Trophoblast cell (in vitro differentiated cells and primary cell): ENCODE results near the gene MDK. TPM values are rescaled to one million over a fixed set of nuclear protein-coding genes. Genes with fewer than 3 reads are reported as not detected.
A peak's percentile ranks its signal among the peaks of the same experiment; 100 is the strongest.

Experiments
- DNase-seq, 2 donors: peaks; one replicate each; pipeline ENCODE4 v3.0.0-alpha.2; 2016
- H2AFZ ChIP-seq: 2 replicates; pipeline ENCODE4 v1.6.1; 2013; ENCODE audit warnings: low read length, moderate library complexity, mild to moderate bottlenecking; ENCODE audit not compliant: insufficient read depth, poor library complexity
- H2AK5ac ChIP-seq: 2 replicates; pipeline ENCODE4 v1.6.1; 2013; ENCODE audit warnings: mild to moderate bottlenecking, low read length
- H2BK120ac ChIP-seq: 2 replicates; pipeline ENCODE4 v1.6.1; 2013; ENCODE audit warnings: low read length, mild to moderate bottlenecking, moderate library complexity; ENCODE audit not compliant: insufficient read depth, poor library complexity
- H2BK12ac ChIP-seq: 2 replicates; pipeline ENCODE4 v1.6.1; 2013; ENCODE audit warnings: mild to moderate bottlenecking, low read length, moderate library complexity
- H2BK5ac ChIP-seq: 2 replicates; pipeline ENCODE4 v1.6.1; 2013; ENCODE audit warnings: low read length, low read depth, moderate library complexity, mild to moderate bottlenecking; ENCODE audit not compliant: poor library complexity
- H3K14ac ChIP-seq: 2 replicates; pipeline ENCODE4 v1.6.1; 2013; ENCODE audit warnings: mild to moderate bottlenecking, low read length
- H3K18ac ChIP-seq: 2 replicates; pipeline ENCODE4 v1.6.1; 2013; ENCODE audit warnings: mild to moderate bottlenecking, low read length
- H3K23ac ChIP-seq: 2 replicates; pipeline ENCODE4 v1.6.1; 2013; ENCODE audit warnings: low read length
- H3K27ac ChIP-seq: 2 replicates; pipeline ENCODE4 v1.5.1; 2013; ENCODE audit warnings: low read depth, mild to moderate bottlenecking, inconsistent platforms, low read length, moderate library complexity
- H3K27me3 ChIP-seq: 2 replicates; pipeline ENCODE4 v1.6.1; 2013; ENCODE audit warnings: inconsistent platforms, mild to moderate bottlenecking, low read length, moderate library complexity; ENCODE audit not compliant: insufficient read depth
- H3K36me3 ChIP-seq, 2 experiments: 1 replicate in 1 of 2; 2 replicates in 1 of 2; pipeline ENCODE4 v1.6.1; 2013; ENCODE audit warnings: low read length in 2 of 2, mild to moderate bottlenecking in 2 of 2, moderate library complexity in 1 of 2; ENCODE audit not compliant: insufficient read depth in 2 of 2, control insufficient read depth in 1 of 2
- H3K4ac ChIP-seq: 2 replicates; pipeline ENCODE4 v1.6.1; 2013; ENCODE audit warnings: low read depth, mild to moderate bottlenecking, low read length, moderate library complexity
- H3K4me1 ChIP-seq, 2 experiments: 1 replicate in 1 of 2; 2 replicates in 1 of 2; pipeline ENCODE4 v1.6.1; 2013; ENCODE audit warnings: low read length in 2 of 2, mild to moderate bottlenecking in 2 of 2, moderate library complexity in 1 of 2; ENCODE audit not compliant: insufficient read depth in 2 of 2, control insufficient read depth in 1 of 2
- H3K4me2 ChIP-seq: 2 replicates; pipeline ENCODE4 v1.6.1; 2013; ENCODE audit warnings: inconsistent platforms, mild to moderate bottlenecking, low read length, moderate library complexity
- H3K4me3 ChIP-seq: 2 replicates; pipeline ENCODE4 v1.5.1; 2013; ENCODE audit warnings: mild to moderate bottlenecking, low read depth, low read length, inconsistent platforms
- H3K79me1 ChIP-seq: one replicate; pipeline ENCODE4 v1.6.1; 2013; ENCODE audit warnings: low read length
- H3K79me2 ChIP-seq: 2 replicates; pipeline ENCODE4 v1.6.1; 2013; ENCODE audit warnings: low read length, mild to moderate bottlenecking; ENCODE audit not compliant: control insufficient read depth, insufficient read depth, poor library complexity
- H3K9ac ChIP-seq: 2 replicates; pipeline ENCODE4 v1.6.1; 2013; ENCODE audit warnings: mild to moderate bottlenecking, low read length
- H3K9me3 ChIP-seq: 2 replicates; pipeline ENCODE4 v1.6.1; 2013; ENCODE audit warnings: low read depth, mild to moderate bottlenecking, control low read depth, inconsistent platforms, low read length; ENCODE audit not compliant: insufficient read depth
- H4K12ac ChIP-seq: 2 replicates; pipeline ENCODE4 v1.6.1; 2013; ENCODE audit warnings: low read depth, mild to moderate bottlenecking, low read length, moderate library complexity
- H4K8ac ChIP-seq: 2 replicates; pipeline ENCODE4 v1.6.1; 2013; ENCODE audit warnings: low read depth, mild to moderate bottlenecking, low read length, moderate library complexity
- H4K91ac ChIP-seq: one replicate; pipeline ENCODE4 v1.6.1; 2013; ENCODE audit warnings: low read depth, mild to moderate bottlenecking, low read length, moderate library complexity
- WGBS: extraction: QIAGEN DNeasy Blood & Tissue Kit; methylation state at CpG from one replicate; pipeline ENCODE4 v1.1.7; 2013; ENCODE audit warnings: missing lambda C conversion rate; ENCODE audit not compliant: insufficient read length, insufficient coverage; ENCODE audit errors: extremely low coverage; 5-methylcytosine and 5-hydroxymethylcytosine counted together
- polyA plus RNA-seq: library from polyadenylated mRNA; stranded (reverse); fragments of 200-250 nt; gene quantifications from 2 replicates; pipeline ENCODE4 v1.2.3, GENCODE V29; 2013

The MDK gene, protein sequence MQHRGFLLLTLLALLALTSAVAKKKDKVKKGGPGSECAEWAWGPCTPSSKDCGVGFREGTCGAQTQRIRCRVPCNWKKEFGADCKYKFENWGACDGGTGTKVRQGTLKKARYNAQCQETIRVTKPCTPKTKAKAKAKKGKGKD
- 2,817 and 2,859 TPM in 2 replicates for polyA plus RNA-seq

DNA sequence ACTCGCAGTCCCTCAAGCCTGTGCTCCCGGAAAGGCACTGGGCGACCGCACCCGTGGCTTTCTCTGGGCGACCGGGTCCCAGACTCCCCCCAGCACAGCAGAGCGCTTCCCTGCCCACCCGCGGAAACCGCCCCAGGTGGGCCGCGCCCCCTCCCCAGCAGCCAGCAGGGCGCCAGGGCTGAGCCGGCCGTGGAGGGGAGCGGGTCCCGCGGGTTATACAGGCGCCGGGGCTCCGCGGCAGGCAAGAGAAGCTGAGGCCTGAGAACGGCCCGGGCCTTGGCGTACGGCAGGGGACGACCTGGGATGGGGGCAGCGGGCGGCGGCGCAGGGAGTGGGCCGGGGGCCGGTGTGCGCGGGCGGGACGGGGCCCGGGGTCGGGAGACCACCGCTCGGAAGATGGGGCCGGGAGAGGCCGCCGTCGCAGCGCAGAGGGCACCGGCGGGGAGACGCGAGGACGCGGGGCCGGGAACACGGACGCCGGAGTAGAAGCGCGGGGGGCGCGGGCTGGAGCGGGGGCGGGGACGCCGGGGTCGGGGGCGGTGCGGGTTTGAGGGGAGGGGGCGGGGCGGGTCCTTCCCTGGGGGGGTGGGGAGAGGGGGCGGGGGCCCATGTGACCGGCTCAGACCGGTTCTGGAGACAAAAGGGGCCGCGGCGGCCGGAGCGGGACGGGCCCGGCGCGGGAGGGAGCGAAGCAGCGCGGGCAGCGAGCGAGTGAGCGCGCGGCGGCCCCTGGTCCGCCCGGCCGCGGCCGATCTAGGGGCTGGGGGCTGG lies at the start of gene MDK:
TSS of gene MDK (plus strand) at position 622 of the 771 bp plus-strand sequence. CDS start 389 bp downstream, outside the sequence.
- Histone ChIP-seq H4K8ac (peak within 1 kb of the TSS; percentile 96), H3K36me3 (peaks cover 38 to 40% of the 10 kb centered on the region in 2 experiments), H3K4me1 (peaks cover 15 to 17% of the 10 kb centered on the region in 2 experiments), H3K9ac (peak within 1 kb of the TSS; percentile 89), H3K18ac (peak within 1 kb of the TSS; percentile 95), H3K14ac (peak within 1 kb of the TSS; percentile 97), H2BK5ac (peak within 1 kb of the TSS; percentile 96), H3K23ac (no peak within 1 kb of the TSS), H3K27ac (peak within 1 kb of the TSS; percentile 100), H3K4me3 (peak within 1 kb of the TSS; percentile 85), H2BK120ac (peak within 1 kb of the TSS; percentile 98), H3K4me2 (peak within 1 kb of the TSS; percentile 81), H2AK5ac (peak within 1 kb of the TSS; percentile 89), H4K91ac (peak within 1 kb of the TSS; percentile 100), H3K9me3 (no peaks in the 10 kb centered on the region), H3K27me3 (no peaks in the 10 kb centered on the region), H2AFZ (peak within 1 kb of the TSS; percentile 51), H4K12ac (peak within 1 kb of the TSS; percentile 91), H3K4ac (peak within 1 kb of the TSS; percentile 87), H2BK12ac (peak within 1 kb of the TSS; percentile 47), H3K79me2 (peaks cover 13% of the 10 kb centered on the region), H3K79me1 (peaks cover 24% of the 10 kb centered on the region)
- WGBS, result no CpG with 5 or more reads among the region's 96 CpGs
- DNase-seq, result peak; percentile 36 to 49

DNA sequence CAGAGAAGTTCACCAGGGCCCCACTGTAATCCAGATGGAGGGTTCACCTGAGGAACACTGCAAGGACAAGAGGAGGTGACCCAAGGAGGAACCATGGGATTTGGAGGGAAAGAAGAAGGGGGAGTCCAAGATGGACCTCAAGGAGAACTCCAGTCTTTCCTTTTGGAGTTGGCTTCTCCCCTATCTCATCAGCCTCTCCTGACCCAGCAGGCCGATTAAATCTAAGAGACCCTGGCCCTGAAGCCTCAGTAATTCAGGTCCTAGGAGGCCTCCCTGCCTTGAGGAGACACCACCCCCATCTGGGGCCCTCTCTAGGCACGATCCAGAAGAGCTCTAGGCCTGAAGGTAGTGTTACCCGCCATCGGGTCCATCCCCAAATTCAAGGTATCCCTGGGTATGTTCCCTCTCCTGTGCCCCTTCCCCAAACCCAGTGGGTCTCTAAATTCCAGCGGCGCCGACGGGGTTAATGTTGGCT lies 49.3 kb upstream of the MDK start:
- peaks cover 5% of the 10 kb centered on the region for H3K9me3 ChIP-seq
- H4K91ac ChIP-seq, result no peak overlapping the region
- H3K9ac ChIP-seq, result no peak overlapping the region
- no peak overlapping the region for H3K14ac ChIP-seq
- H4K12ac ChIP-seq, result no peak overlapping the region
- H4K8ac ChIP-seq, result no peak overlapping the region
- H2BK5ac ChIP-seq, result no peak overlapping the region
- peak overlapping the region; percentile 65 for H3K4me2 ChIP-seq
- H2AFZ ChIP-seq, result no peak overlapping the region
- H3K36me3 ChIP-seq, result no peaks in the 10 kb centered on the region
- WGBS, result no CpG with 5 or more reads among the region's 8 CpGs
- no peaks in the 10 kb centered on the region for H3K79me2 ChIP-seq
- H2AK5ac ChIP-seq, result no peak overlapping the region
- H3K4me1 ChIP-seq, result peaks cover 12 to 20% of the 10 kb centered on the region in 2 experiments
- no peak overlapping the region for H3K18ac ChIP-seq
- H3K79me1 ChIP-seq, result peaks cover 9% of the 10 kb centered on the region
- H3K4me3 ChIP-seq, result no peak overlapping the region
- peaks cover 29% of the 10 kb centered on the region for H3K27me3 ChIP-seq
- H3K4ac ChIP-seq, result no peak overlapping the region
- no peak overlapping the region for H3K23ac ChIP-seq
- no peak overlapping the region for H2BK12ac ChIP-seq
- H3K27ac ChIP-seq, result no peak overlapping the region
- H2BK120ac ChIP-seq, result no peak overlapping the region
- DNase-seq, result no peak

DNA sequence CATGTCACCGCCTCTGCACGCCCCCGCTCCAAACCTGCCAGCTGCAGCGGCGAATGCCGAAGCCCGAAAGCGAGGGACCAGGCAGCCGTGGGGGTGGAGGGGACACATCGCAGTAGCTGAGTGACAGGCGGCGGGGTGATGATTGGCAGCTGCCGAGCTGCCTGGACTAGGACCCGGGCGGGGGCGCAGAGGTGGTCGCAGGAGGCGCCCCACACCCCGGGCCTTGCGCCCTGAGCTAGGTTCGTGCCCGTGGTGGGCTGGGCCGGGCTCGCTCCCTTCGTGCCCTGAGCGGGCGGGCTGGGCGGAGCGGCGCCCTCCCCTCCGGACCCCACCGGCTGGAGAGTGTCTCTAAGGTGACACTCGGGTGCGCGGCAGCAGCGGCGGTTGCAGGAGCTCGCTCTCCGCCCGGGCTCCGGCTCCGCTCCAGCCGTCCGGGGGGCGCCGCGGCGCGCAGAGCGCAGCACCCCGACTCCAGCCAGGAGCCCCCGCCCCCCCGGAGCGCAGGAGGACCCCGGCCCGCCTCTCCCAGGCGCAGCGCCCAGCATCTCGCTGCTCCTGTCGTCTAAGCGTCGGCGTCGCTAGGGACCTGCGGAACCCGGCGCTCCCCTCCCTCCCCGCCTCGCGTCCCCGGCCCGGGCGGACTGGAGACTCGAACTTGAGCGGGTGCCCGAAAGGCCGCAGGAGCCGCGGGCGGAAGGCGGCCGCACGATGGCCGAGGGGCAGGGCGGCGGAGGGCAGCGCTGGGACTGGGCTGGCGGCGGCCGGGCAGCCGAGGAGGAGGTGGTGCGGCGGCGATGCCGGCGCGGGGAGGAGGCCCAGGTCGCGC lies 48.7 kb upstream of the MDK start:
- Histone ChIP-seq H4K8ac (no peak overlapping the region), H3K4me2 (peak overlapping the region; percentile 65), H3K79me2 (no peaks in the 10 kb centered on the region), H3K4me3 (peak overlapping the region; percentile 49), H3K18ac (no peak overlapping the region), H3K23ac (no peak overlapping the region), H3K9ac (no peak overlapping the region), H2AFZ (peak overlapping the region; percentile 26), H3K27me3 (peaks cover 29% of the 10 kb centered on the region), H2BK12ac (no peak overlapping the region), H2AK5ac (no peak overlapping the region), H3K4me1 (peaks cover 12 to 20% of the 10 kb centered on the region in 2 experiments), H3K27ac (no peak overlapping the region), H3K14ac (peak overlapping the region; percentile 17), H3K36me3 (no peaks in the 10 kb centered on the region), H3K79me1 (peaks cover 9% of the 10 kb centered on the region), H3K9me3 (peaks cover 5% of the 10 kb centered on the region), H2BK120ac (no peak overlapping the region), H4K91ac (no peak overlapping the region), H3K4ac (no peak overlapping the region), H2BK5ac (no peak overlapping the region), H4K12ac (no peak overlapping the region)
- WGBS, result no CpG with 5 or more reads among the region's 99 CpGs
- peak in 1 of 2 donors; percentile 51 for DNase-seq

DNA sequence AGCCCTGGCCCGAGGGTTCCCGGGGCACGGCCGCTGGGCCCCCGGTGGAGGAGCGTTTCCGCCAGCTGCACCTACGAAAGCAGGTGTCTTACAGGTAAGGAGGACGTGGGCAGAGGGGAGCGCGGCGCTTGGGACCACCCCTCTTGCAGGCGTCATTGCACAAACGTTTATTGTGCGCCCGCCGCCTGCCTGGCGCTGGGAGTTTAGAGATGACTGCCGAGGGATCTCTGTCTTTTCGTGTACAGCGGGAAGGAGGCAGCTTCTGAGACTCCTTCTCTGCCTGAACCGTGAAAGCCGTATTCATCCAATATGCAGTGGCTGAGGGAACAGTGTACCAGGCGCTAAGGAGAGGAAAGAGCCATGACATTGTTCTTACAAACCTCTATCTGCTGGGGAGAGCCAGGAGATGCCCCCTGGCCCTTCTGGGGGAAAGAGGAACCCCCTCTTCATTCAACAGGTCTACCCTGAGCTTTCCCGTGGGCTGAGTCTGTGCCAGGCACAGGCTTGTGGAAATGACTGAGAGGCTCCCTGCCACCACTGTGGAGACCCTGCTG lies 48.0 kb upstream of the MDK start:
- no CpG with 5 or more reads among the region's 25 CpGs for WGBS
- H3K79me1 ChIP-seq, result peaks cover 9% of the 10 kb centered on the region
- peak overlapping the region; percentile 65 for H3K4me2 ChIP-seq
- peaks cover 5% of the 10 kb centered on the region for H3K9me3 ChIP-seq
- DNase-seq, result peak in 1 of 2 donors; percentile 39
- H3K4me3 ChIP-seq, result peak overlapping the region; percentile 49
- no peaks in the 10 kb centered on the region for H3K79me2 ChIP-seq
- no peak overlapping the region for H3K27ac ChIP-seq
- H4K8ac ChIP-seq, result no peak overlapping the region
- no peak overlapping the region for H4K12ac ChIP-seq
- peak overlapping the region; percentile 12 for H2AFZ ChIP-seq
- H2BK12ac ChIP-seq, result no peak overlapping the region
- no peaks in the 10 kb centered on the region for H3K36me3 ChIP-seq
- H2BK5ac ChIP-seq, result no peak overlapping the region
- H3K27me3 ChIP-seq, result peaks cover 29% of the 10 kb centered on the region
- no peak overlapping the region for H3K9ac ChIP-seq
- no peak overlapping the region for H3K4ac ChIP-seq
- H3K4me1 ChIP-seq, result peaks cover 12 to 22% of the 10 kb centered on the region in 2 experiments
- H4K91ac ChIP-seq, result no peak overlapping the region
- peak overlapping the region; percentile 17 for H3K14ac ChIP-seq
- no peak overlapping the region for H3K18ac ChIP-seq
- H2AK5ac ChIP-seq, result peak overlapping the region; percentile 11
- no peak overlapping the region for H3K23ac ChIP-seq
- H2BK120ac ChIP-seq, result no peak overlapping the region
